ENCODE data around the gene KDM7A. TPM values are rescaled to one million over a fixed set of nuclear protein-coding genes. Genes with fewer than 3 reads are reported as not detected.
A peak's percentile ranks its signal among the peaks of the same experiment; 100 is the strongest.

KDM7A gene
- total RNA-seq, 1 donor from 2014 or later: 21.8 TPM

DNA sequence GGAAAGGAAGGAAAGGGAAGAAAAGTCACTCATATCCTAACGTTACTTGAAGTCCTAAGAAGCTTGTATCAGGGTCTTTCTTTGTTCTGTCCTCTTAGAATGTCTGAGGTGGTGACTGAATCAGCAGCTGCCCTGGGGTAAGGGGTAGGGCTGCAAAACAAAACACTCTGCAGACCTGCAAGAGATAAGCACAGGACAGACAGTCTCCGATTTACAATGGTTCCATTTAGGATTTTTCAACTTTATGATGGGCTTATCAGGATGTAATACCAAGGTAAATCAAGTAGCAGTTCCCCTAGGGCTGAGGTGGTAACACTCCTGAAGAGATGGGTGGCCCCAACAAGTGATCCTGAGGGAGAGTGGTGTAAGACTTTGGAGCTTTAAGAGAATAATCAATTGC lies 16.5 kb downstream of the KDM7A start:
- Mint-ChIP-seq H3K27ac (peak overlapping the region; percentile 66), H3K9me3 (no peaks in the 10 kb centered on the region), H3K4me1 (peaks cover 46% of the 10 kb centered on the region), H3K36me3 (ENCODE audit: low read depth) (peaks cover 21% of the 10 kb centered on the region), H3K27me3 (no peaks in the 10 kb centered on the region), H3K4me3 (peak overlapping the region; percentile 26)
- intact Hi-C loops (cut with micrococcal nuclease): no loop called here
- peak; percentile 48 for DNase-seq

DNA sequence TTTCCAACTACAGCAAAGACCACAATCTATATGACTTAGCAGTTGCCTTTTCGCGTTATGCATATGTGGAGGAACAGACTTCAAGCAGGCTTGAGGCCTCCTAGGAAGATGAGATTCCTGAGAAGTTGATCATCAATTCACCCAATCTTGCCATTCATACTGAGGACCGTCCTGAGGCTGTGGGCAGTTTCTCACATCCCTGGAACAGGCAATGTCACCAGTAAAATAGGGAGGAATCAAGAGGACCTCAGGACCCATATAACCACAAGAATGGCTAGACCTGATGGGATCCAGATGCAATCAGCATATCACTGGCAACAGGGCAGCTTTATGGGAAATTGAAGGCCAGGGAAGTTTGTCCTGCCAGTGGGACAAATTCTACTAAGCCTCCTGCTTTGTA lies 17.3 kb downstream of the KDM7A start:
- no peaks in the 10 kb centered on the region for H3K9me3 Mint-ChIP-seq
- H3K4me3 Mint-ChIP-seq: no peak overlapping the region
- H3K4me1 Mint-ChIP-seq: peaks cover 49% of the 10 kb centered on the region
- DNase-seq: peak; percentile 40
- no peaks in the 10 kb centered on the region for H3K27me3 Mint-ChIP-seq
- intact Hi-C loops (cut with micrococcal nuclease): no loop called here
- peaks cover 21% of the 10 kb centered on the region for H3K36me3 Mint-ChIP-seq (ENCODE audit: low read depth)
- no peak overlapping the region for H3K27ac Mint-ChIP-seq

- no peak overlapping the region for H3K4me3 Mint-ChIP-seq
- intact Hi-C loops (cut with micrococcal nuclease): no loop called here
- H3K27me3 Mint-ChIP-seq: no peaks in the 10 kb centered on the region
- peaks cover 39% of the 10 kb centered on the region for H3K4me1 Mint-ChIP-seq
- H3K27ac Mint-ChIP-seq: no peak overlapping the region
- peak; percentile 68 for DNase-seq
- no peaks in the 10 kb centered on the region for H3K9me3 Mint-ChIP-seq
- peaks cover 24% of the 10 kb centered on the region for H3K36me3 Mint-ChIP-seq (ENCODE audit: low read depth)
These were observed 20.2 kb downstream of the KDM7A start for GRCh38 chr7:140156460-140157080.

DNA sequence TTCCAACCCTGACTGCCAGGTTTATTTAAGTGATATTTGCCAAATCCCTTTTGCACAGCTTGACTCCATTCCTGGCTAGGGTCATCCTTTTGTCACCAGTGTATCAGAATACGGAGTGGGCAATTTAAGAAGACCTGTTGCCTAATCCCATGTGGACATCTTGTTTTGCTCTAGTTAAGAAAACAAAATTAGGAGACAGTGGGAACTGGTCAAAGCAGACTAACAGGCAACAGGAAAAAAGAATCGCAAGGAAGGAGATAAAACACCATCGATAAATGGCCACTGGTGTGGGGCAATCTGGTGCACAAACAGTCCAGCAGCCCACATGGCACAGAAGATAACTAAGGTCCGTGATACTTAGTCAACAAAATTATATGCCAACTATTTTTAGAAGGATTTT lies 21.4 kb downstream of the KDM7A start:
- no peak overlapping the region for H3K4me3 Mint-ChIP-seq
- no peaks in the 10 kb centered on the region for H3K9me3 Mint-ChIP-seq
- H3K4me1 Mint-ChIP-seq: peaks cover 30% of the 10 kb centered on the region
- no peak overlapping the region for H3K27ac Mint-ChIP-seq
- DNase-seq: no peak
- peaks cover 23% of the 10 kb centered on the region for H3K36me3 Mint-ChIP-seq (ENCODE audit: low read depth)
- no peaks in the 10 kb centered on the region for H3K27me3 Mint-ChIP-seq
- intact Hi-C loops (cut with micrococcal nuclease): no loop called here

DNA sequence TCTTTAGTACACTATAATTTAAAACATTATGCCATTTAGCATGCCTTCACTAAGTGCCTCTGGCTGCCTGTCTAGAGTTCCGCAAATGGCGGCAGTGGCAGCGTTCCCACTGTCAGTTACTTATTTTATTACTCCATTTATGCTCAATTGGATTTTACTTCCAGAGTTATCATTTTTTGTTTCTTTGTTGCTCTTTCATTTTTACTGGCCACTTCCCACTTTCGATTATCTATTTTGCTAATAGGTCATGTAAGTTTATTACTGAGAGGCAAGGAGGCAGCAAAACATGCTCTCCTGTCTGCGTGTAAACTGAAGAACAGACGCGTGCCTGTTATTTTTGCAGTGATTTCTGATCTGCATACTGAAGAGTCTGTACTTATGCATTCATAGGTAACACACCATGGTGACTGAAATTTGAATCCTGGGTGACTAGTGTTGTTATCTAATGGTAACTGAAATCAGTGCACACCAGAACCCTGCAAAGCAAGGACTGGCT lies 23.1 kb downstream of the KDM7A start:
- Mint-ChIP-seq H3K4me3 (no peak overlapping the region), H3K27me3 (no peaks in the 10 kb centered on the region), H3K36me3 (ENCODE audit: low read depth) (peaks cover 27% of the 10 kb centered on the region), H3K4me1 (peaks cover 33% of the 10 kb centered on the region), H3K27ac (no peak overlapping the region), H3K9me3 (no peaks in the 10 kb centered on the region)
- intact Hi-C loops (cut with micrococcal nuclease): no loop called here
- no peak for DNase-seq

- Mint-ChIP-seq H3K27me3 (no peaks in the 10 kb centered on the region), H3K27ac (no peak overlapping the region)
- intact Hi-C loops (cut with micrococcal nuclease): no loop called here
These were observed 30.2 kb downstream of the KDM7A start for GRCh38 chr7:140146574-140146973.

GRCh38 chr7:140145709-140146108 lies 31.1 kb downstream of the KDM7A start:
- DNase-seq: no peak
- Mint-ChIP-seq H3K36me3 (ENCODE audit: low read depth) (peaks cover 40% of the 10 kb centered on the region), H3K4me1 (peaks cover 30% of the 10 kb centered on the region), H3K27me3 (no peaks in the 10 kb centered on the region), H3K9me3 (peaks cover 18% of the 10 kb centered on the region), H3K4me3 (no peak overlapping the region), H3K27ac (no peak overlapping the region)
- intact Hi-C loops (cut with micrococcal nuclease): no loop called here

More at GRCh38 chr7:140146574-140146973, 30.2 kb downstream of the KDM7A start:
- Mint-ChIP-seq H3K4me3 (no peak overlapping the region), H3K9me3 (peaks cover 18% of the 10 kb centered on the region), H3K36me3 (ENCODE audit: low read depth) (peaks cover 42% of the 10 kb centered on the region), H3K4me1 (peaks cover 30% of the 10 kb centered on the region)
- DNase-seq: no peak

GRCh38 chr7:140144821-140145220 lies 32.0 kb downstream of the KDM7A start:
- no peak overlapping the region for H3K27ac Mint-ChIP-seq

DNA sequence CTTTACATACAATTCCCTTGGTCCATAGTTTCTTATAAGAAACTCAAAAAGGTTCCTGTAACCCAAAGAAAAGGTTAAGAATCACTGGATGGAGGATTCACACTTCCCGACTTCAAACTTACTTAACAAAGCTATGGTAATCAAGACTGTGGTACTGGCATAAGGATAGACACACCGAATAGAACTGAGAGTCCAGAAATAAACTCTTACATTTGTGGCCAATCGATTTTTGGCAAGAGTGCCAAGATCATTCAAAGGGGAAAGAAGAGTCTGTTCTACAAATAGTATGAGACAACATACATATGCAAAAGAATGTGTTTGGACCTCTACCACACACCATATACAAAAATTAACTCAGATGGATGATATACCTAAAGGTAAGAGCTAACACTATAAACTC lies 32.8 kb downstream of the KDM7A start:
- H3K9me3 Mint-ChIP-seq: peaks cover 18% of the 10 kb centered on the region
- intact Hi-C loops (cut with micrococcal nuclease): no loop called here
- peaks cover 38% of the 10 kb centered on the region for H3K36me3 Mint-ChIP-seq (ENCODE audit: low read depth)
- DNase-seq: no peak
- peaks cover 27% of the 10 kb centered on the region for H3K4me1 Mint-ChIP-seq
- no peak overlapping the region for H3K4me3 Mint-ChIP-seq
- no peak overlapping the region for H3K27ac Mint-ChIP-seq
- no peaks in the 10 kb centered on the region for H3K27me3 Mint-ChIP-seq

More at GRCh38 chr7:140144821-140145220, 32.0 kb downstream of the KDM7A start:
- Mint-ChIP-seq H3K4me3 (no peak overlapping the region), H3K36me3 (ENCODE audit: low read depth) (peaks cover 40% of the 10 kb centered on the region), H3K27me3 (no peaks in the 10 kb centered on the region), H3K4me1 (peaks cover 25% of the 10 kb centered on the region), H3K9me3 (peaks cover 18% of the 10 kb centered on the region)
- intact Hi-C loops (cut with micrococcal nuclease): no loop called here
- no peak for DNase-seq

DNA sequence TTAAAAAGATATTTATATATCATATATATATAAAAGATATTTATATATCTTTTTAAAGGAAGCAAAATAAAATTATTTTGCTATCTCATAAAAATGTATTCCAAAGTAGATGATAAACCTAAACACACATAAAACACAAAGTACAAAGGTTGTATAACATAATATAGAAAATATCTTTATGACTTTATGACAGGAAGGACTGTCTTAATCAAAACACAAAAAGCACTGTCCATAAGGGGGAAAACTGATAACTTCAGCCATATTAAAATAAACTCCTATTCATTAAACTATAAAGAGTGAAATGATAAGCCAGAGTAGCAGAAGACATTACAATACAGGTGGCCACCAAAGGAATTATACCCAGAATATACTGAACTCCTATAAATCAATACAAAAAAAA lies 34.8 kb downstream of the KDM7A start:
- Mint-ChIP-seq H3K27ac (no peak overlapping the region), H3K36me3 (ENCODE audit: low read depth) (peaks cover 35% of the 10 kb centered on the region), H3K4me3 (no peak overlapping the region), H3K9me3 (peaks cover 18% of the 10 kb centered on the region), H3K4me1 (peaks cover 27% of the 10 kb centered on the region), H3K27me3 (no peaks in the 10 kb centered on the region)
- intact Hi-C loops (cut with micrococcal nuclease): no loop called here
- DNase-seq: no peak

DNA sequence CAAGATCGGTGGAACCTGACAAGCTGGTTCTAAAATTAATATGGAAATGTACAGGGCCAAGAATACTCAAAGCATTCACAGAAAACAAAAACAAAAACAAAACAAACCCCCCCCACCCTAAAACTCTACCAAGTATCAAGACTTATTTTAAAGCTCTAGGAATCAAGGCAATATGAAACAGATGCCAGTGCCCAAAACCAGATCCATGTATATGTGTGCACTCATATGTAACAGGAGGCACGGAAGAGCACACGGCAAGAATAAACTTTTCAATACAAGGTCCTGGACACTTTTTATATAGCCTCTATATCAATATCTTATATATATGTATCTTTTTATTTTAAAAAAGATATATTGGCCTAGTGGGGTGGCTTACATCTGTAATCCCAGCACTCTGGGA lies 35.5 kb downstream of the KDM7A start:
- Mint-ChIP-seq H3K9me3 (peaks cover 18% of the 10 kb centered on the region), H3K4me1 (peaks cover 21% of the 10 kb centered on the region), H3K27ac (no peak overlapping the region), H3K4me3 (no peak overlapping the region), H3K27me3 (no peaks in the 10 kb centered on the region), H3K36me3 (ENCODE audit: low read depth) (peaks cover 28% of the 10 kb centered on the region)
- intact Hi-C loops (cut with micrococcal nuclease): no loop called here
- no peak for DNase-seq

DNA sequence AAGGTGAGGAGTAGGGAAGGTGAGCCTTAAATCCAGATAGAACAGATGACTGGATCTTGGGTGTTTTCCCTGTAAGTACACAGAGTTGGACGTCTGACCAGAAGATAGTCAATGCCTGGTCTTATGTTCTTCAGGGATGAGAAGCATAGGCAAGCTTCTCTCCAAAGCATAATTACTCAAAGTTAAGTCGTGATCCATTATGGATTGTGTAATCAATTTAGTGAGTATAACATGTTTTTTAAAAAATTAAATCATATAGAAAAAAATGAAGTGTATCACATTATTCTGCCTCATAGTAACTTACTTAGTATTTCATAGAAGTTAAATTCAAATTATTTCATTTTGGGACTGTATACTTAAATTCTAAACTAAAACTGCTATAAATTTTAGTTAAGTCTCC lies 39.7 kb downstream of the KDM7A start:
- DNase-seq: no peak
- peaks cover 18% of the 10 kb centered on the region for H3K36me3 Mint-ChIP-seq (ENCODE audit: low read depth)
- H3K4me3 Mint-ChIP-seq: no peak overlapping the region
- peaks cover 7% of the 10 kb centered on the region for H3K4me1 Mint-ChIP-seq
- no peak overlapping the region for H3K27ac Mint-ChIP-seq
- H3K27me3 Mint-ChIP-seq: no peaks in the 10 kb centered on the region
- intact Hi-C loops (cut with micrococcal nuclease): no loop called here
- H3K9me3 Mint-ChIP-seq: no peaks in the 10 kb centered on the region

GRCh38 chr7:140136073-140136472 lies 40.7 kb downstream of the KDM7A start:
- H3K4me3 Mint-ChIP-seq: no peak overlapping the region
- peaks cover 13% of the 10 kb centered on the region for H3K4me1 Mint-ChIP-seq
- no peak overlapping the region for H3K27ac Mint-ChIP-seq
- no peaks in the 10 kb centered on the region for H3K27me3 Mint-ChIP-seq
- intact Hi-C loops (cut with micrococcal nuclease): no loop called here
- no peaks in the 10 kb centered on the region for H3K9me3 Mint-ChIP-seq
- H3K36me3 Mint-ChIP-seq (ENCODE audit: low read depth): peaks cover 25% of the 10 kb centered on the region
- DNase-seq: no peak

- Mint-ChIP-seq H3K9me3 (no peaks in the 10 kb centered on the region), H3K27ac (no peak overlapping the region), H3K4me3 (no peak overlapping the region), H3K36me3 (ENCODE audit: low read depth) (peaks cover 36% of the 10 kb centered on the region), H3K4me1 (peaks cover 11% of the 10 kb centered on the region), H3K27me3 (no peaks in the 10 kb centered on the region)
- intact Hi-C loops (cut with micrococcal nuclease): loop anchor here (5.0 kb wide), 1 partner anchor 33 kb away; no protein-coding TSS in a partner anchor
- no peak for DNase-seq
These were observed 42.7 kb downstream of the KDM7A start for GRCh38 chr7:140134039-140134438.
